ENCODE data around the gene ADARB2. TPM values are rescaled to one million over a fixed set of nuclear protein-coding genes. Genes with fewer than 3 reads are reported as not detected.

The ADARB2 gene
- total and polyA plus RNA-seq, 2 experiments from 2014 or later: 2.0 to 5.0 TPM

- Histone ChIP-seq H3K4me2 (no peak overlapping the region), H3F3A (replicated peaks; ENCODE audit: low read depth) (no peaks in the 10 kb centered on the region), H3K36me3 (ENCODE audit: insufficient read depth) (no peaks in the 10 kb centered on the region), H2AFZ (no peak overlapping the region), H3K27me3 (ENCODE audit: insufficient read depth) (no peaks in the 10 kb centered on the region), H3K27ac (ENCODE audit: low read depth) (no peak overlapping the region), H3K4me1 (ENCODE audit: insufficient read depth) (no peaks in the 10 kb centered on the region), H3K79me2 (replicated peaks; ENCODE audit: insufficient read depth) (no peaks in the 10 kb centered on the region), H3K4me3 (no peak overlapping the region), H3K9me2 (ENCODE audit: insufficient read depth) (no peaks in the 10 kb centered on the region), H4K20me1 (replicated peaks; ENCODE audit: insufficient read depth) (no peaks in the 10 kb centered on the region)
- Mint-ChIP-seq H3K9me3 (peaks cover 3% of the 10 kb centered on the region; the same call in 1 of the 3 replicates), H3K4me1 (no peaks in the 10 kb centered on the region), H3K27ac (no peak overlapping the region), H3K36me3 (ENCODE audit: low read depth) (no peaks in the 10 kb centered on the region; the same call in 2 of the 3 replicates), H3K27me3 (ENCODE audit: insufficient read depth, low read depth, poor library complexity) (peaks cover 10% of the 10 kb centered on the region), H3K4me3 (no peak overlapping the region)
- DNase-seq (ENCODE audit: low spot score) (no peak), ATAC-seq (no peak)
- TF ChIP-seq EZH2phosphoT487 (IDR thresholded peaks at IDR 0.05; ENCODE audit: unreplicated experiment) (no peak), POLR2AphosphoS5 (IDR thresholded peaks at IDR 0.05; ENCODE audit: low read depth) (no peak), ZNF462 (CRISPR knock-in tag; IDR thresholded peaks at IDR 0.05) (no peak)
Measured at GRCh38 chr10:1576467-1577372, 160.6 kb downstream of the ADARB2 start.
